ENCODE data around the gene MAML2.
A peak's percentile ranks its signal among the peaks of the same experiment; 100 is the strongest.

MAML2 gene

GRCh38 chr11:96067160-96067559, 275.8 kb downstream of the MAML2 start:
- DNase-seq (ENCODE audit: low spot score) = no peak

GRCh38 chr11:96065379-96065778, 277.6 kb downstream of the MAML2 start:
- no peak for DNase-seq (ENCODE audit: low spot score)

GRCh38 chr11:96063886-96064285, 279.1 kb downstream of the MAML2 start:
- DNase-seq (ENCODE audit: low spot score) = no peak

DNA sequence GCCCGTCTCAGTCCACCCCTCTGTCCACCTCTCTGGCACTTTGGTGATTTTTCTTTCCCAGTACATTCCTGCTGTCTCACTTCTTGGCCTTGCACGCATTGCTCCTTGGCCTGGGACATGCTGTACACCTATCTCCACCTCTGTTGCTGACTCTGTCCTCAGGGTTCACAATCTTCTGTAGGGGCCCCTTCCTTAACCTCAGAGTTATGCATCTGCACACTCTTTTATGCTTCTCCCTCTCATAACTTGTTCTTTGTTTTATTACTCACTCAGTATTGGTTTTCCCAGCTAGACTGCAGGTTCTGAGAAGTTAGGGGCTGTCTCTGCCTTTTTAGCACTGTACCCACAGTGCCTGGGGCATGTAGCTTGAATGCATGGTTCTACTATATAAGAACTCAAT, 279.9 kb downstream of the MAML2 start:
- DNase-seq (ENCODE audit: low spot score) = no peak

DNA sequence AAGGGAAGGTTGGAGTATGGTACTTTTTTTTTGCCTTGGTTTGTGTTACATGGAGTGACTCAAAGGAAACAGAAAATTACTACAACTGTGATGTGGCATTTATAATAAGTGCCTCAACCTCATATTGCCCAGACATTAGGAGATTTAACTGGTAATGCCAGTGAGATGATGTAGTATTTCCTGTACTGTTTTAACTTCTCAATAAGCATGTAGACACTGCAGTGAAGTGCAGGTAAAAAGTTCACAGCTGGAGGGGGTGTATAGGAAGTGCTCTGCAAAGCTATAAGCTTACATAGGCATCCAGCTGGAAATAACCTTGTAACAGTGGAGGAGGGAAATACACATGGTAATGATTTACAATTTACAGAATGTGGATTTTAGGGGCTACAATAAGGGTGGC, 280.9 kb downstream of the MAML2 start:
- no peak for DNase-seq (ENCODE audit: low spot score)

DNA sequence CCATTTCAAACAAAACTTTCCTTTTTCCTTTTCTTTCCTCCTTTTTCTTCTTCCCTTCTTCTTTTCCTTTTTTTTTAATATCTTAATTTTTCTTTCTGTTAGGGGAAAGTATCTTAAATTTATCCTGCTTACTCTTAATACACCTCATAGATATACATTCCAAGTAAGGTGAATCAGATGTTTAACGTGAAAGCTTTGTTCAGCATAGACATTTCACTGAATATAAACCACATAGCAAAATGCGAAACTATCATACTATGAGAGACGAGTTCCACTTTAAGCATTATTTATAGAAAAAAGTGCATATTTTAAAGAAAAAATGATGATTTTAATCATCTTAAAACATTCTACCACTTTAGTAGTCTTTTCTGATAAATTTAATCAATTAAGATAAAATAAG, 281.3 kb downstream of the MAML2 start:
- no peak for DNase-seq (ENCODE audit: low spot score)

DNA sequence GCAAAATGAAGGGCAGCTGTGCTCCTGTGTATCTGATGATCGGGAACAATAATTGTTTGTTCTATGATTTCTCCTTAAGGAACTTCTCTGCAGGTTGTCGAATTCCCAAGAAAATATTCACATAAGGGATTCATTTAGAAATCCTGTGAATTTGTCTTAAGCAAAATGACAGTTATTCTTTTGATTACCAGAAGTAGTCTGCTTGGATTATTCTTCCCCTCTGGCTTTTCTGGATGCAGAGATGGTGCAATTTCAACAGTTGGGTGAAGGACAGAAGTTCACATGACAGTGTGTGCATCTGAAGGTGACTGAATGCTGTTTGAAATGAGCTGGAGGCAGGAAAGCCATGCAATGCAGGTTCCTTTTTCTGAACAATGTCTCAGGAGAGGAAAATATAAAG, 281.9 kb downstream of the MAML2 start:
- no peak for DNase-seq (ENCODE audit: low spot score)

- DNase-seq (ENCODE audit: low spot score) = no peak
These were observed 285.5 kb downstream of the MAML2 start for GRCh38 chr11:96057502-96057901.

DNA sequence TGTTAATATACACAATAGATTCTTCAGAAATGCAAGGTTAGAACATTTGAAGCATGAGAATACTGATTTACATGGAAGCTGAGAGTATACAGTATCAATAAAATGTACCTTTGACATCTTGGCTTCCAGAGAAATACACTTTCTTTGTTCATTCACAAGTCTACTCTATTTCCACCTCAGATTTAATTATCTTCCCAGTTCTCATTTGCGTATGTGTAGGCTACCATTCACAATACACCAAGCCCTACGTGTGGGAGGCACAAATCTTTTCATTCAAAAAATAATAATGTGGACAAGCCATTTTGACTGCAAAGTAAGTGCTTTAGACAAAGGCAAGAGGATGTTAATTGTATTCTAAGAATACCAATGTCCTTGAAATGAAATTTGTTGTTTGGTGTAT, 286.4 kb downstream of the MAML2 start:
- no peak for DNase-seq (ENCODE audit: low spot score)

GRCh38 chr11:96055706-96056387, 287.1 kb downstream of the MAML2 start:
- no peak for DNase-seq (ENCODE audit: low spot score)

DNA sequence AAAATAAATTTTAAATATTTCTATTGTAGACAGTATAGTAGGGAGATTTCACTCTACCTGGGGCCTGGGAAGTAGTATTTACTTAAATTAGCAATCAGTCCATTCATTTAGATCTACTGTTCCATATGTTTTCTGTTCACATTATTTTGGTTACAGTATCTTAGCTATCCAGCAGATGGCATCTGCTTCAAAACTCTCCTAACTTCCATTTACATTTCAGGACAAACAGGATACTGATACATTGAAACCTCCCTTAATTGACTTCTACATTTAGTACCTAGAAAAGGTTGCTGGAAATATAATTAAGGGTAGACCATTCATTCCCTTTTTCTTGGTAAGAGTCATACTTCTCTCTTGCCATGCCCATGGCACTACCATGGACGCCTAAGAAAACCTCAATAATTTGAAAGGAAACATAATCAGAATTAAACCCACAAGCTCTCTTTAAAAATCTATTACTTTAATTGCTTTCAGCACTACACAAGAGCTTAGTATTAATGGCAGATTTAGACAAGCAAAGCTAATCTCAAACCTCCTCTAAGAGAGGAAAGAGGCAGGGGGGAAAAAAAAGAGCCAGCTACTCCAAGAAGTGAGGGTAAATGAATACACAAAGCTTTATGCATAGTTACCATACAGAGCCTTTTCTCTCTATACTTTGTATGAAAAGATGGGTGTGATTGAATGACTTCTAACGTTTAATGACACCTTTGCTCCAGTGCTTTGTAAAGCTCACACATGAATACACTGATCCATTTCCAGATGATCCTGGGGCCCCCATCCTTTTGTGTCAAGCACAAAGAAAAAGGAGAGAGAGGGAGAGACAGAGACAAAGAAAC, 287.9 kb downstream of the MAML2 start:
- DNase-seq (ENCODE audit: low spot score) = peak; percentile 41

- peak; percentile 22 for DNase-seq (ENCODE audit: low spot score)
These were observed 289.9 kb downstream of the MAML2 start for GRCh38 chr11:96052921-96053651.

- DNase-seq (ENCODE audit: low spot score) = no peak
These were observed 291.2 kb downstream of the MAML2 start for GRCh38 chr11:96051820-96052219.

- DNase-seq (ENCODE audit: low spot score) = no peak
These were observed 292.4 kb downstream of the MAML2 start for GRCh38 chr11:96050435-96051182.

GRCh38 chr11:96049426-96049825, 293.6 kb downstream of the MAML2 start:
- DNase-seq (ENCODE audit: low spot score) = no peak

DNA sequence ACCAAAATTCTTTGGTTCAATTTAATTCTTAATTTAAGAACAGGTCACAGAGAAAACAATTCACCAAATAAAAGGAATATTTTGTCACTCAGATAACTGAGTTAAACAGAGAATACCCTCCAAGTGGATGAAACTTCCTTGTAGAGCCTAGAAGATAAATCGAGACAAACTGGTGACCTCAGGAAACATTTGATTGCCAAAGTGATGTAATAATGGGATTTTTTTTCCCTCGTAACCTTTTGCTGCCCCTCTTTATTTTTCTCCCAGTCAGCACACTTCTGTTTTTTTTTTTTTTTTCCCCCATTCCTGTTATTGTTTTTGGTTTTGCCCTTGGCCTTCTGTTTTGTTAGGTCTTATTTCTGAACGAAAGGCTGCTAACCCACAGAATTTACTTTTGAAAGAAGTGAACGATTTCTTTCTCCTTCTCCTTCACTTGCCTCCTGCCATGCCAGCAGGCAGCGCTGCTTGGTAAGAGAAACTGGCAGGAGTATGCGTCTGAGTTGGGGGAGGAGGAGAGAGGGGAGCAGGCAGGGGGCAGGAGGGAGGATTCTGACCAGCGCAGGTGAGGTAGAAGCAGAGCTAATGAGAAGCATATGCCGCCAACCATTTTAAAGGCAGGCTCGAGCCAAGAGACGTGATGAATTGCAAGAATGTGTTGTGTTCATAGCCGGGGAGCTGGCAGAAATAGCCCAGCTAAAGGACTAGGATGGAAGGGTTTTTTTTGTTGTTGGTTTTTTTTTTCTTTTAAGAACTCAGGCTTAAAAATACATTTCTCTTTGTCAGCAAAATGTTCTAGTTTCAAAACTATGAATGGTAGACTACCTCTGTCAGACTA, 297.2 kb downstream of the MAML2 start:
- DNase-seq (ENCODE audit: low spot score) = peak; percentile 22

GRCh38 chr11:96044747-96045146, 298.2 kb downstream of the MAML2 start:
- no peak for DNase-seq (ENCODE audit: low spot score)

GRCh38 chr11:96044311-96044710, 298.7 kb downstream of the MAML2 start:
- no peak for DNase-seq (ENCODE audit: low spot score)

- DNase-seq (ENCODE audit: low spot score) = no peak
These were observed 299.7 kb downstream of the MAML2 start for GRCh38 chr11:96043291-96043690.

DNA sequence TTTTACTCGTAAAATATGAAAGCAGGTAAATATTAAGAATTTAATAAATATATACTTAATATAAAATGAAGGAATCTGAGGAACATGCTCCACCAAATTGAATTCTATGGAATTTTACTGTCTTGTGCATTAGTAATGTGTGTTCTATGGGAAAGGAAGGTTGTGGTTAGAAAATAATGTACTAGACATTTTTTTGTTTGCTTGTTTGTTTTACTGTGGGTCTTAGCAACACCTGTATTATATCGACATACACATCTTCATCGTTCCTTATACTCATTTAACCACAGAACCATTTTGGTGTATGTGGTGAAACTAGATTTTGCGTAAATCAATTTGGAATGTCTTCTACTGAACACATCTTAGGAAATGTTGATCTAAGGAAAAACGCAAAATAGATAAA, 304.9 kb downstream of the MAML2 start:
- DNase-seq (ENCODE audit: low spot score) = no peak

DNA sequence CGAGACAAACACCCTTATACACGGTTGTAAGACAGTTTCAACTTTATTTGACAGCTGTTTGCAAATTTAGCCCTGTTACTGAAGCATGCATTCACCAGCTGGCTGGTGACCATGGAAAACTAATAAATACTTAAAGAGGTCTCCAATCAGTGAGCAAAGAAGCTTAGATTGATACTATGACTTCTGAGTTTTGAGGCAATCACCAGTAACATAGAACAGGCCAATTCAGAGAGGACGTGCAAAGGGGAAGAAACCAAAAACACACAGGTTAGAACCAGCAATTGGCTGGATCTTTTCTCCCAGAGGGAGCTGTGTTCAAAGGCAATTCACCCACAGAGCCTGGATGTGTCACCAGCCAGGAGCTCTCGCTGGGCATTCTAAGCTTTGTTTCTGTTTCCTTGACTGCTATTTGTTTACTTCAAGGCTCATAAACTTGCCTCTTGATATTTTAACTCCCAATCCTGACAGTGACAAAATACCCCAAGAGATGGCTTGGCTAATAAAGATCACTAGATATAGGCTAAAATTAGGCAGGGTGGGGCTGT, 305.5 kb downstream of the MAML2 start:
- peak; percentile 33 for DNase-seq (ENCODE audit: low spot score)

All from D341Med (cell line).